Measurements from ENCODE around the gene ATP1A3. TPM values are rescaled to one million over a fixed set of nuclear protein-coding genes. Genes with fewer than 3 reads are reported as not detected.

ATP1A3 gene
- total RNA-seq, 1 experiment from 2014 or later = not detected

DNA sequence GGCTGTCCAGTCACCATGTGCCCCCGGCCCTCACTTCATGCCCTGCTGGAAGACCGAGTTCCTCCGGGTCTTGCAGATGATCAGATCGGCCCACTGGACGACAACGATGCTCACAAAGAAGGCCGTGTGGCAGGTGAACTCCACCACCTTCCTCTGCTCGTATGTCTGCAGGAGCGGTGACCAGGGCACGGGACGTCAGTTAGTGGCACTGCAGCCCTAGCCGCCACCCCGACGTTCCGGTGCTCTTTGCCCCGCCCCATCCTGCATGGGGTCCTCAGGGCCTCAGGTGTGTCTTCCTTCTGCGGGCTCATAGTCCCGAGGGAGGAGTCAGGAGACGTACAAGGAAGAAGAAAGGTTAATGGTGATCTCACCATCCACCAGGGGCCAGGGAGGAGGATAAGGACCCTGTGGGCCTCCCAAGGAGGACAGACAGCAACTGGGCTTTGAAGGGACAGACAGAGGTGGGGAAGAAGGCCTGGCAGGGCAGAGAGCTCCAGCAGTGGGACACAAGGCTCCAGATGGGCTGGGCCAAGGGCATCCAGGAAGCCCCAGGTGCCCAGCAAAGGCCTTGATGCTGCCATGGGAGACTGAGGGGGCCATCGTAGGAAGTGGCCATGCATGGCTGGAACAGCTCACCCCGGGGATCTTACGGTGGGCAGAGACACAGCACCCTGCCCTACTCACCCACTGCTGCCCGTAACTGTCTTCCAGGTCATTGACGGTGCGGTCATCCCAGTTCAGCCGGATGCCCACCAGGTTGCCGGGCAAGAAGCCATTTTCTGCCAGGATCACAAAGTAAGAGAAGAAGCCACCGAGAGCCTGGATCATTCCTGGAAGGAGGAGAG lies 25.1 kb downstream of the ATP1A3 start:
- no peaks in the 10 kb centered on the region for H3K9me3 ChIP-seq
- no peak overlapping the region for H3K4me3 ChIP-seq
- DNase-seq = no peak
- no peaks in the 10 kb centered on the region; the same call in 1 of the 2 replicates for H3K27me3 ChIP-seq
- no peaks in the 10 kb centered on the region for H3K36me3 ChIP-seq

DNA sequence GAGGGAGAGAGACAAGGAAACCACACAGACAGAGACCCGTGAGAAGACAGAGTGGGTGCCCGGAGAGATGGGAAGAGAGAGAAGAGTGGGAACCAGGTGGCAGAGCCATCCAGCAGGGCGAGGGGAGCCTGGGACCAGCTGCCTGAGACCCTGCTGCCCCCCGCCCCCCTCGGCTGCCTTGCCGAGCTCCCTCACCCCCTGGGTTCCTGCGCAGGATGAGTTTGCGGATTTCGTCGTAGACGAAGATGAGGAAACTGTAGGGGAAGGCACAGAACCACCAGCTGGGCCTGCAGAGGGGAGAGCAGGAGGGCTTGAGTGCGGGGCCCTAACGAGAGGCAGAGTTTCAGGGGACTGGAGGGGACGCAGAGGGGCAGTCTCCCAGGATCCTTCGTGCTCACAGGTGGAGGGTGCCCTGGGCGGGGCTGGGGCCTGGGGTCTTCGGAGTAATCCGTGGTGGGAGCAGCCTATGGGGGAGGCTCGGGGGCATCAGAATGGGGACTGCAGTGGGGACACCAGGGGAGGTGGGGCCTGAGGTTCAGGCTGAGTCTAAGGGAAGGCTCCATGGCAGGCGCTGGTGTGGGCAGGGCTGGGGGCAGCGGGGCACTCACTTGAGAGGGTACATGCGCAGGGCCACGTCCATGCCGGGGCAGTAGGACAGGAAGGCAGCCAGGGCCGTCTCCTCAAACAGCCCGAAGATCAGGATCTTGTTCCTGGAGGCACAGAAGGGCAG lies 26.8 kb downstream of the ATP1A3 start:
- Histone ChIP-seq H3K9me3 (no peaks in the 10 kb centered on the region), H3K4me3 (no peak overlapping the region), H3K27me3 (no peaks in the 10 kb centered on the region; the same call in 1 of the 2 replicates), H3K36me3 (no peaks in the 10 kb centered on the region)
- DNase-seq = no peak

DNA sequence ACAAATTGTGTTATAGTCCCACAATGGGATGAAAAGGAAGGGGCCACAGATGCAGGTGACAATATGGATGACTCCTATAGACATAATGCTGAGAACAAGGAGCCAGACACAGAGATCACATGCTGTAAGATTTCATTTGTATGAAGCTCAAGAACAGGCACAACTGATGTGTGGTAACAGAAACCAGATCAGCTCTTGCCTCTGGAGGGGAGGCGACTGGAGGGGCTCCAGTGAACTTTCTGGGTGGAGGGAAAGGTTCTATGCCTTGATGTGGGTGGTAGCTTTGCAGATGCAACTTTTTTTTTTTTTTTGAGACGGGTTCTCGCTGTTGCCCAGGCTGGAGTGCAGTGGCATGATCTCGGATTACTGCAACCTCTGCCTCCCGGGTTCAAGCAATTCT lies 28.9 kb downstream of the ATP1A3 start:
- Histone ChIP-seq H3K9me3 (no peaks in the 10 kb centered on the region), H3K36me3 (no peaks in the 10 kb centered on the region), H3K4me3 (no peak overlapping the region), H3K27me3 (no peaks in the 10 kb centered on the region)
- DNase-seq = no peak

DNA sequence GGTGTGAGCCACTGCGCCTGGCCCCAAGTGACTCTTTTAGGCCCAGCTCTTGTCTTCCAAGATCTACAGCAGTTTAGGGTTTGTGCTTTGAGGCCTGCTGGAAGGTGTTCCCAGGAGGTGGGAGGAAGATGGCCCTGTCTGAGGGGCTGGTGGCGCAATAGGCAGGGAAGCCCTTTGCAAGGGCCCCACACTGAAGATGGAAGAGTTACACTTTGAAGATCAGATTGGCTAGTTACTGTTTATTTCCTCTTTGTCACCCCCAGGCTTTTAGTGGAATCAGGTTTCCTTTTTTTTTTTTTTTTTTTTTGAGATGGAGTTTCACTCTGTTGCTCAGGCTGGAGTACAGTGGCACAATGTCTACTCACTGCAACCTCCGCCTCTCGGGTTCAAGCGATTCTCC lies 33.1 kb downstream of the ATP1A3 start:
- no peaks in the 10 kb centered on the region for H3K9me3 ChIP-seq
- peaks cover 7% of the 10 kb centered on the region for H3K36me3 ChIP-seq
- no peaks in the 10 kb centered on the region for H3K27me3 ChIP-seq
- H3K4me3 ChIP-seq = no peak overlapping the region
- DNase-seq = no peak

DNA sequence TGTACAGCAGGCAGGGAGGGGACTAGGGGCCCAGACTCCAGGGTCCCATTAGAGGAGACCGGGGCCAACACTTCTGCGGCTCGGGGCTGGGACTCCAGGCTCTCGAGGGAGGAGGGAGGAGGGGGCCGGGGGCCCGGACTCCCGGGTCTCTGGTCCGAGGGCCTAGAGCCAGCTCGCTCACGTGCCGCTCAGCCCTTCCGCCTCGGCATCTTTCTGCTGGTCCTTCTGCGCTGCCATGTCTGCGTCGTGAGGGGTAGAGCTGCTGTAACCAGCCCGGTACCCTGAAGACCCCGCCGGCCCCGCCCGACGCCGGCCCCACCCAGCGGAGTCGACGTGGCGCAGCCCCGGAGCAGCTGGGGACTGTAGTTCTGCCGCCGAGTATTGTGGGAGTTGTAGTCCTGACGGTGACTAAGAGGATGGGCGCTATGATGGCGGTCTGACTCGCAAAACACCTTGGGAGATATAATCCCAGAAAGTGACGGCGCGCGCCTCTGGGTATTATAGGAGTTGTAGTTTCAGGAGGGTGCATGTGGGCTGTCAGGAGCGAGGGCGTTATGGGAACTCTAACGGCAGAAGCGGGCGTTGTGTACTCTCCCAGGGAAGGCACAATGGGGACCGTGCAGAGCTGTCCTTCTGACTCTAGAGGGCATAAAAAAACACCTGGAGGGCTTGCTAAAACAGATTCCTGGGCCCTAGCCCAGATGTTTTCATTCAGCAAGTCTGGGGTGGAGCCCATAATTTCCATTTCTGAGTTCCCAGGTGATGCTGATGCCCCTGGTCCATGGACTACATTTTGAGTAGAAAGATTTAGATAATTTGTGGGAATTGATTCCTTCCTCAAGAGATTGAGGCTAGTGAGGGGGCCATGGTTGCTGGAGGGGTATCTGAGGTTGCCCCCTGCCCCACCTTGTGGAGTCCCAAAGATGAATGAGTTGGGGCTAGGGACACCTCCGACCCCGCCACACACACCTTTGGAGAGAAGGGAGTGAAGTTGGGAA lies 34.7 kb downstream of the ATP1A3 start, which contains the start of gene RABAC1:
Gene RABAC1 (minus strand): TSS at position 266 of the 998 bp plus-strand sequence. CDS start 29 bp downstream, at position 237.
- peaks cover 7% of the 10 kb centered on the region for H3K36me3 ChIP-seq
- peak within 1 kb of the TSS; percentile 88 for H3K4me3 ChIP-seq
- no peaks in the 10 kb centered on the region for H3K27me3 ChIP-seq
- peak; percentile 92 for DNase-seq
- H3K9me3 ChIP-seq = no peaks in the 10 kb centered on the region

DNA sequence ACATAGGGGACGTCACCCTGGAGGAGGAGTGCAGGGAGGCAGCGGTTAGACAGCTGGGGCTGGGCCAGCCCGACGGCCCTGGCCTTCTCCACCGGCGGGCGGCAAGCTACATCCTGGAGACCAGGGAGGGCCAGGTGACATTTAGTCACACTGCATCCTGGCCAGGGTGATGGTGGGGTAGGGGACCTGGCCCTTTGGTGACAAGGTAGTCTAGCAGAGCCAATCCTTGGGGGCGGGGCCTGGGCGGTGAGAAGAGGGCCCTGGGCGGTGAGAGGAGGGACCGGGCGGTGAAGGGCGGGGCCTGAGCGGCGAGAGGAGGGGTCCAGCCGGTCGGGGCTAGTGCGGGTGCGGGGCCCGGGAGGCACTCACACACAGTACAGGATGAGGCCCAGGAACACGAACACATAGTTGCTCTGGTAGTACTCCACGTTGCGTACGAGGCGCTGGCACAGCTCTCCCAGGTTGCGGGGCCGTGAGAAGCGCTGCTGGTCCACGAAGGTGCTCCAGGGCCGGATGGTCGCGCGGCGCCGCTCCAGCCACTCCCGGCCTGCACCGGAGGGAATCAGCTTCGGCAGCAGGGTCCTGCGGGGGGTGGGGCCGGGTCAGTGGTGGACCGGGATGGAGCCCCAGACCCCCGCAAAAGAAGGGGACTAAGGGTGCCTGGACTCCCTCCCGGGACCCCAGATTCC lies 35.5 kb downstream of the ATP1A3 start:
- Histone ChIP-seq H3K36me3 (peaks cover 7% of the 10 kb centered on the region), H3K4me3 (peak overlapping the region; percentile 88), H3K9me3 (no peaks in the 10 kb centered on the region), H3K27me3 (no peaks in the 10 kb centered on the region)
- peak; percentile 81 for DNase-seq

DNA sequence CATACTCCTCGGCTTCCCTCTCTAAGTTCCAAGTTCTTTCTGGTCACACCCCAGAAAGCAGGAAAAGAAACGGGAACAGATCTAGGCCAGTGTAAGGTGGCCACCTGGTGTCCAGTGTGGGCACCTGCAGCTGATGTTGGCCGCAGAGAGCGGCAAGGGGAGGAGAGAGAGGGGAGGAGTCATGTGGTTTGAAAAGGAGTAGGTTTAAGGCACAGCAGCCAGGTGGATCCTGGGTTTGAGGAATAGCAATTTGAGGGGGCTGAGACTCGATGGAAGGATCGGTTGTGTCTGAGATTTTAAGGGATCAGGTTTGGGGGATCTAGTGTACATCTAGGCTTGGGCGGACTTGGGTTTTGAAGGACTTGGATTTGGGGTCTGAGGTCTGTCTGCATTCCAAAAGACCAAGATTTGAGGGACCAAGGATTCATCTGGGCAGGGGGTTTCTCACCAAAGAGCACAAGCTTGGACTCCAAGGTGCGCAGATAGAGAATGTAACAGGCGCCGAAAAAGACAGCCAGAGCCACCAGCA lies 36.1 kb downstream of the ATP1A3 start:
- H3K36me3 ChIP-seq = peaks cover 7% of the 10 kb centered on the region
- peak overlapping the region; percentile 88 for H3K4me3 ChIP-seq
- DNase-seq = peak; percentile 69

DNA sequence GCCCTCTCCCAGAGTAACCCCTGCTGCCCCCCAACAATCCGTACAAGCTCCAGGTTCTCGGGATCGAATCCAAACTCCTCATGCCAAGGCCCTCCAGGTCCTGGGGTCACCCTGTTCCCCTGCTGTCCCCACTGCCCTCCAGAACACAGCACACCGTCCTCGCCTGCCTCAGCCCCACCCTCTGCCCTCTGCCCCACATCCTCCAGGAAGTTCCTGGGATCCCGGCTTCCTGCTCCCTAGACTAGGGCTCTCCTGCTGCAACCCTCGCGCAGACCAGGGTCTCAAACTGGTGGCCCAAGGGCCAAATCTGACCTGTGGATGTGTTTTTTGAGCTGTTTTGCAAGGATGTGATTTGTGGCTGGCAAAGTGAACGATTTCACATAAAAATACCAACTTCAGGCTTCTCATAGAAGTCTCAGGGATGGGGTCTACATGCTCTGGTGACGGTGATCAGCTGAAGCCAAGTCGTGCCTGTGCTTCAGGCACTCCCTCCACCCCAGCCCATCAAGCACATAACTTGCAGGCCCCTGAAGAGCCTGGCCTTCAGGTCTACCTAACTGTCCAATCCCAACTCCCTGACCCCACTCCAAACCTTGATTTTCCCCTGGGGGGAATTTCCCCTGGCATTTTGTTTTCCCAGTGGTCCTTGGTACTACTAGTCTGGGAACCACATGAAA lies 36.7 kb downstream of the ATP1A3 start:
- Histone ChIP-seq H3K4me3 (peak overlapping the region; percentile 88), H3K36me3 (peaks cover 7% of the 10 kb centered on the region), H3K27me3 (no peaks in the 10 kb centered on the region), H3K9me3 (no peaks in the 10 kb centered on the region)
- no peak for DNase-seq

More for the DNA sequence above, 36.1 kb downstream of the ATP1A3 start:
- H3K27me3 ChIP-seq = no peaks in the 10 kb centered on the region
- H3K9me3 ChIP-seq = no peaks in the 10 kb centered on the region

DNA sequence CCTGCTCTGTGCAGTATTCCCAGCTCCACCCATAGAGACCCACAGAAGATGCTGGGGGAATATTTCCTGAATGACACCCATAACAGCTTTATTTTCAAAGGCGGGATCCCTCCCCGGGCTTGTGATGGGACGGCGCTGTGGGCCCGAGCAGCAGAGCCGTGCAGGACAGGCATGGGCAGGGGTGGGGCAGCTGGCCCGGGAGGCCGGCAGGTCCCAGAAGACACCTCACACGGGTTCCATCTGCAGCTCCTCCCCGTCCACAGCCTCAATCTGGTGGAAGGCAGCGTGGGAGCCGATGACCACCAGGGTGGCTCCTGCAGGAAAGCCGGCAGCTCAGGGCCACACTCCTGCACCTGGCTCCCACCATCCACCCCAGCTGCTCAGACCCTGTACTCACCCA lies 37.4 kb downstream of the ATP1A3 start:
- DNase-seq = no peak
- H3K27me3 ChIP-seq = no peaks in the 10 kb centered on the region
- peaks cover 7% of the 10 kb centered on the region for H3K36me3 ChIP-seq
- H3K4me3 ChIP-seq = no peak overlapping the region
- H3K9me3 ChIP-seq = no peaks in the 10 kb centered on the region

DNA sequence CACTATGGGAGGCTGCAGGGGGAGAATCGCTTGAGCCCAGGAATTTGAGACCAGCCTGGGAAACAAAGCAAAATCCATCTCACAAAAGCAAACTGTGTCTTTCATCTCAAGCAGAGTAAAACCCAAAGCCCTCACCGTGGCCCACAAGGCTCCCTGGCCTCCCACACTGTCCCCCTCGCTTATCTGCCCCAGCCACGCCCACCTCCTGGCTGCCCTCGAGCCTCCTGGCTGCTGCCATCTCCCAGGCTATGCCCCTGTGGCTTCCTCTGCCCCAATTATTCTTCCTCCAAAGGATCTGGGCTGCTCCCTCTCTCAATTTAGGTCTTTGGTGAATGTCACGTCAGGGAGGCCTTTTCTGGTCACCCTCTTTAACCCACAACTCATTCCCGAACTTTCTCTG lies 38.5 kb downstream of the ATP1A3 start:
- no peak for DNase-seq
- Histone ChIP-seq H3K27me3 (no peaks in the 10 kb centered on the region), H3K36me3 (peaks cover 7% of the 10 kb centered on the region), H3K9me3 (no peaks in the 10 kb centered on the region), H3K4me3 (no peak overlapping the region)

DNA sequence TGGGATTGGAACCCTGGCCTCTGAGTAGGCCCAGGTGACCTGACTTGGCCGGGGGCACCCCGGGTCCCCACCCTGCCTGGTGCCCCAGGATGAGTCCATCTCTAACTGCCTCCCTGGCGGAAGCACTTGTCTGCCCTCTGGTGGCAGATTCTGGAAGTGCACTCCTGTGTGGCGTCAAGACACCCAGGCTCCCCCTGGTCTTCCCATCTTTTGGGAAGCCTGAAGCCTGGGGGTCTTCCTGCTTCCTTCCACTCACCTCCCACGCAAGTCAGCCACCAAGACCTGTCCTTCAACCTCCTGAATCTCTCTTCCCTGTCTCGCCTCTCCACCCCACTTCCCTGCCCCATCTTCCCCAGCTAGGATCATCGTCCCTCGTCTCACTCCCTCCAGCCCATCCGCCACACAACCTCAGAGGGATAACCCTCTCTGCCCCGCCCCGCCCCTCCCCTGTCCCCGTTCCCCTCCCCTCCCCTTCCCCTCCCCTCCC lies 42.3 kb downstream of the ATP1A3 start:
- no peaks in the 10 kb centered on the region; the same call in 1 of the 2 replicates for H3K36me3 ChIP-seq
- no peaks in the 10 kb centered on the region for H3K27me3 ChIP-seq
- no peak overlapping the region for H3K4me3 ChIP-seq
- DNase-seq = peak; percentile 60
- H3K9me3 ChIP-seq = no peaks in the 10 kb centered on the region

DNA sequence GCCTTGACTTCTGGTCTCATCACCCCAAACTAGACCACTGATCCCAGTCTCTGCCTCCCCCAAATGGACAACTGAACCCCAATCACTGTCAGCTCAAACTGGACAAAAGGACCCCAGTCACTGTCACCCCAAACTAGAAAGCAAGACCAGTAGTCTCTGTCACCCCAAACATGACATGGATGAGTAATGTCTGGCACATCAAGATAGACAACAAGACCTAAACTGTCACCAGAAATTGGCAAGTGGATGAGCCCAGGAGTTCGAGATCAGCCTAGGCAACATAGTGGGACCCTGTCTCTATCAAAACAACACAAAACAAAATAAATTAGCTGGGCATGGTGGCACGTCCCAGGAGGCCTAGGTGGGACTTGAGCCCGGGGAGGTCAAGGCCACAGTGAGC lies 46.9 kb downstream of the ATP1A3 start:
- Histone ChIP-seq H3K9me3 (no peaks in the 10 kb centered on the region), H3K27me3 (no peaks in the 10 kb centered on the region), H3K4me3 (no peak overlapping the region), H3K36me3 (no peaks in the 10 kb centered on the region)
- no peak for DNase-seq

DNA sequence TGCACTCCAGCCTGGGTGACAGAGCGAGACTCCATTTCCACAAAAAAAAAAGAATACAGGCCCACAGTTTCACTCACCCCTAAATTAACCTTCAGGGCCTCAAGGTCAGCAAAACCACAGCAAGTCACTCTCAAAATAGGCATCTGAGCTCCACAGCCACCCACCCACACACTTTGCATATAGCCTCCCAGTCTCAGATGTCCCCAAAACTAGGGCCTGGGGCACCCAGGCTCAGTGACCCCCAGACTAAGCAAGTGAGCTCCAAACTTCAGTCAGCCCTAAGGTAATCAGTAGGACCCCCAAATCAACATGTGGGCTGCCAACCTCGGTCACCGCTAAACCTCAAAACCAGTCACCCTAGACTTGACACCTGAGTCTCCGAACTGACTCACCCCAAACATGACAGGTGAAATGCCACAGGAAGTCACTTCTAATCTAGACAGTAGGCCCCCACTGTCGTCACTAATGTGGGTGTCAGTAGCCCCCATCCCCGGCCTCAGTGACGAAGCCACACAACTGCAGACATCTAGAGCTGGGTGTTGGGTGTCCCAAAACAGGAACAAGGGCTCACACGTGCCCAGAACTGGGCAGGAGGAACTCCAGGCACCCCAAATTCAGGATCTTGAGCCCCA lies 48.8 kb downstream of the ATP1A3 start:
- no peak for DNase-seq
- Histone ChIP-seq H3K4me3 (no peak overlapping the region), H3K27me3 (peaks cover 2% of the 10 kb centered on the region; the same call in 1 of the 2 replicates), H3K9me3 (no peaks in the 10 kb centered on the region), H3K36me3 (no peaks in the 10 kb centered on the region)

DNA sequence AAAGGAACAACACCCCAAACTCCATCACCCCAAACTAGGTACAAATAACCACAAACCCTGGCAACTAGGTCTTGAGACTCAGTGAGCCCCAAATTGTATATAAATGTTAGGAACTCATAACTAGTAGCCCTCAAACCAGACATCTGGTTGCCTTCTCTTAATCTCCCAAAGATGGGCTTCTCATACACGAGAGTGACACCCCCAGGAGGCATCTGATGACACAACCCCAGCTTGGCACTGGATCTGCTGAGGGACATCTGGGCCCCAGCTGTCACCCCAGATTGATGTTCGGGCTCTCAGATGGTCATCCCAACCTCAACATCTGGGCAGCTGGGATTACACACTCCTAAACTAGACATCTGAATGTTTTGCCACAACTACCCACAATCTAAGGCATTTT lies 49.7 kb downstream of the ATP1A3 start:
- Histone ChIP-seq H3K9me3 (no peaks in the 10 kb centered on the region), H3K4me3 (no peak overlapping the region)

More for the DNA sequence above, 49.7 kb downstream of the ATP1A3 start:
- H3K27me3 ChIP-seq = peaks cover 2% of the 10 kb centered on the region; the same call in 1 of the 2 replicates
- DNase-seq = no peak
- H3K36me3 ChIP-seq = no peaks in the 10 kb centered on the region
